Loucy (cell line): ENCODE measurements around the gene PATL1.

ENCODE experiments used
- EZH2phosphoT487 ChIP-seq: fragments of 200-600 bp; IDR thresholded peaks from 2 replicates; pipeline ENCODE4 v1.6.1; 2018; ENCODE audit warnings: antibody characterized with exemption, mild to moderate bottlenecking, moderate library complexity, borderline replicate concordance
- TF ChIP-seq, protein P1 (sequence below): fragments of 200-600 bp; sonication (generic); conservative IDR thresholded peaks from 2 replicates; pipeline ENCODE4 v1.5.1; 2014; ENCODE audit warnings: mild to moderate bottlenecking, antibody characterized with exemption, low read length

DNA sequence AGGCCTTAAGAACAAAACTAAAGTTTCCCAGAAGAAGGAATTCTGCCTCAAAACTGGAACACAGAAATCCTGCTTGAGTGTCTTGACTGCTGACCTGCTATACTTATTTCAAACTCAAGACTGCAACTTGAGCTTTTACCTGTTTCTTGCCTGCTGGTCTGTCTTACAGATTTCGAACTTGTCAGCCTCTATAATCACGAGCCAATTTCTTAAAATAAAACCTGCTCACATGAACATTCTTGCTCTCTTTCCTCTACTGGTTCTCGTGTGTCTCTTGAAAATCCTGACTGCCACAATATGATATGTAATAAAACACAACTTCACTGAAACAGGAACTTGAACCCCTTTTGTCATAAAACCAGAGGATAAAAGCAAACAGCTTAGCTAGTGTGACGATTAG is 13.9 kb downstream of the PATL1 start:
- TF ChIP-seq, protein P1, sequence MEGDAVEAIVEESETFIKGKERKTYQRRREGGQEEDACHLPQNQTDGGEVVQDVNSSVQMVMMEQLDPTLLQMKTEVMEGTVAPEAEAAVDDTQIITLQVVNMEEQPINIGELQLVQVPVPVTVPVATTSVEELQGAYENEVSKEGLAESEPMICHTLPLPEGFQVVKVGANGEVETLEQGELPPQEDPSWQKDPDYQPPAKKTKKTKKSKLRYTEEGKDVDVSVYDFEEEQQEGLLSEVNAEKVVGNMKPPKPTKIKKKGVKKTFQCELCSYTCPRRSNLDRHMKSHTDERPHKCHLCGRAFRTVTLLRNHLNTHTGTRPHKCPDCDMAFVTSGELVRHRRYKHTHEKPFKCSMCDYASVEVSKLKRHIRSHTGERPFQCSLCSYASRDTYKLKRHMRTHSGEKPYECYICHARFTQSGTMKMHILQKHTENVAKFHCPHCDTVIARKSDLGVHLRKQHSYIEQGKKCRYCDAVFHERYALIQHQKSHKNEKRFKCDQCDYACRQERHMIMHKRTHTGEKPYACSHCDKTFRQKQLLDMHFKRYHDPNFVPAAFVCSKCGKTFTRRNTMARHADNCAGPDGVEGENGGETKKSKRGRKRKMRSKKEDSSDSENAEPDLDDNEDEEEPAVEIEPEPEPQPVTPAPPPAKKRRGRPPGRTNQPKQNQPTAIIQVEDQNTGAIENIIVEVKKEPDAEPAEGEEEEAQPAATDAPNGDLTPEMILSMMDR: no peak
- TF ChIP-seq EZH2phosphoT487: no peak
